Loucy (cell line): ENCODE data around the gene ACAT2.
A peak's percentile ranks its signal among the peaks of the same experiment; 100 is the strongest.
"Not testable (repeated sequence)": the region's sequence is repeated elsewhere in the genome, so short reads cannot be mapped to it uniquely, and the experiment has no call there.

Experiments used
- H2AFZ ChIP-seq: fragments of 200-600 bp; sonication (generic); 2 replicates; pipeline ENCODE4 v1.6.0; 2016; ENCODE audit warnings: antibody characterized with exemption, mild to moderate bottlenecking, low read length, moderate library complexity
- H3F3A ChIP-seq: fragments of 200-600 bp; 2 replicates; pipeline ENCODE4 v1.6.0; 2016; ENCODE audit warnings: antibody characterized with exemption, low read depth, mild to moderate bottlenecking
- H3K27me3 ChIP-seq: fragments of 200-600 bp; sonication (generic); 2 replicates; pipeline ENCODE4 v1.6.1; 2014; ENCODE audit warnings: low read length, mild to moderate bottlenecking; ENCODE audit not compliant: insufficient read depth, poor library complexity, severe bottlenecking
- H3K36me3 ChIP-seq: fragments of 200-600 bp; sonication (generic); 2 replicates; pipeline ENCODE4 v1.6.1; 2016; ENCODE audit warnings: low read length; ENCODE audit not compliant: insufficient read depth
- H3K4me1 ChIP-seq: fragments of 200-600 bp; sonication (generic); 2 replicates; pipeline ENCODE4 v1.5.1; 2014; ENCODE audit warnings: low read length, mild to moderate bottlenecking; ENCODE audit not compliant: insufficient read depth, poor library complexity, severe bottlenecking
- H3K4me2 ChIP-seq: fragments of 200-600 bp; sonication (generic); 2 replicates; pipeline ENCODE4 v1.6.0; 2014; ENCODE audit warnings: antibody characterized with exemption, low read length, low read depth, mild to moderate bottlenecking; ENCODE audit not compliant: poor library complexity, severe bottlenecking
- H3K4me3 ChIP-seq: fragments of 200-600 bp; sonication (generic); 2 replicates; pipeline ENCODE4 v1.5.1; 2014; ENCODE audit warnings: low read length, mild to moderate bottlenecking, mixed read lengths; ENCODE audit not compliant: poor library complexity, severe bottlenecking
- H3K79me2 ChIP-seq: fragments of 200-600 bp; sonication (generic); 2 replicates; pipeline ENCODE4 v1.6.1; 2014; ENCODE audit warnings: low read length; ENCODE audit not compliant: insufficient read depth
- H3K9ac ChIP-seq: fragments of 200-600 bp; sonication (generic); 2 replicates; pipeline ENCODE4 v1.6.0; 2014; ENCODE audit warnings: mild to moderate bottlenecking, low read depth, low read length, moderate library complexity; ENCODE audit not compliant: poor library complexity, severe bottlenecking
- H3K9me2 ChIP-seq: fragments of 200-600 bp; sonication (generic); replicated peaks from 2 replicates; pipeline ENCODE4 v1.6.1; 2016; ENCODE audit warnings: low read depth, low read length, mixed read lengths
- H3K9me3 ChIP-seq: fragments of 200-600 bp; sonication (generic); 2 replicates; pipeline ENCODE4 v1.6.1; 2014; ENCODE audit warnings: mild to moderate bottlenecking, antibody characterized with exemption, low read length, low read depth; ENCODE audit not compliant: insufficient read depth
- H4K20me1 ChIP-seq: fragments of 200-600 bp; sonication (generic); 2 replicates; pipeline ENCODE4 v1.6.0; 2014; ENCODE audit warnings: antibody characterized with exemption, low read length, mild to moderate bottlenecking; ENCODE audit not compliant: insufficient read depth, poor library complexity, severe bottlenecking
- EZH2phosphoT487 ChIP-seq: fragments of 200-600 bp; IDR thresholded peaks from 2 replicates; pipeline ENCODE4 v1.6.1; 2018; ENCODE audit warnings: antibody characterized with exemption, mild to moderate bottlenecking, moderate library complexity, borderline replicate concordance
- TF ChIP-seq, protein P1 (sequence below): fragments of 200-600 bp; sonication (generic); conservative IDR thresholded peaks from 2 replicates; pipeline ENCODE4 v1.5.1; 2014; ENCODE audit warnings: mild to moderate bottlenecking, antibody characterized with exemption, low read length

Gene ACAT2

DNA sequence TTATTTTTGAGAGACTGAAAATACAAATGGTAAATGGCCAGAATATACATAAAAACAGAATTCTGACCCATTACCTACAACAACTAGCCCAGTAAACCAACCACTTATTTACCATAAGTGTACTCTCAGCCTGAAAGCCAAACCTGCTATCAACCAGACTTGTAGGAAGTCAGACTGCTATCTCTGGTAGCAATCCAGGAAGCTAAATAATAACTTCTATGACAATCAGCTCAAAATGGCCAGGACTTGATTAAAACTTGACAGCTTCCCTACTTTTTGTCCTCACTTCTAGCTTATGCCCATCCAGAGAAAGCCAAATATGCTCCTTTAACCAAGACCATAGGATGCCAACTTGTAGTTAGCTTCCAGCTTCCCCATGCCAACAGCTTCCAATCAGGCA, 39.2 kb upstream of the ACAT2 start:
- 0 out of 2 replicates have a peak, but pooled peaks cover 2% of the 10 kb centered on the region for H3F3A ChIP-seq
- no peaks in the 10 kb centered on the region for H3K36me3 ChIP-seq
- H3K4me1 ChIP-seq, result peaks cover 6% of the 10 kb centered on the region
- H3K79me2 ChIP-seq, result peaks cover 48% of the 10 kb centered on the region
- TF ChIP-seq, protein P1, sequence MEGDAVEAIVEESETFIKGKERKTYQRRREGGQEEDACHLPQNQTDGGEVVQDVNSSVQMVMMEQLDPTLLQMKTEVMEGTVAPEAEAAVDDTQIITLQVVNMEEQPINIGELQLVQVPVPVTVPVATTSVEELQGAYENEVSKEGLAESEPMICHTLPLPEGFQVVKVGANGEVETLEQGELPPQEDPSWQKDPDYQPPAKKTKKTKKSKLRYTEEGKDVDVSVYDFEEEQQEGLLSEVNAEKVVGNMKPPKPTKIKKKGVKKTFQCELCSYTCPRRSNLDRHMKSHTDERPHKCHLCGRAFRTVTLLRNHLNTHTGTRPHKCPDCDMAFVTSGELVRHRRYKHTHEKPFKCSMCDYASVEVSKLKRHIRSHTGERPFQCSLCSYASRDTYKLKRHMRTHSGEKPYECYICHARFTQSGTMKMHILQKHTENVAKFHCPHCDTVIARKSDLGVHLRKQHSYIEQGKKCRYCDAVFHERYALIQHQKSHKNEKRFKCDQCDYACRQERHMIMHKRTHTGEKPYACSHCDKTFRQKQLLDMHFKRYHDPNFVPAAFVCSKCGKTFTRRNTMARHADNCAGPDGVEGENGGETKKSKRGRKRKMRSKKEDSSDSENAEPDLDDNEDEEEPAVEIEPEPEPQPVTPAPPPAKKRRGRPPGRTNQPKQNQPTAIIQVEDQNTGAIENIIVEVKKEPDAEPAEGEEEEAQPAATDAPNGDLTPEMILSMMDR, result no peak
- no peak for TF ChIP-seq EZH2phosphoT487
- no peaks in the 10 kb centered on the region for H3K9me2 ChIP-seq
- no peak overlapping the region for H3K4me3 ChIP-seq
- H3K9me3 ChIP-seq, result peaks cover 5% of the 10 kb centered on the region; the same call in 1 of the 2 replicates
- H3K4me2 ChIP-seq, result no peak overlapping the region
- H4K20me1 ChIP-seq, result no peaks in the 10 kb centered on the region
- no peak overlapping the region for H3K9ac ChIP-seq
- H3K27me3 ChIP-seq, result no peaks in the 10 kb centered on the region
- H2AFZ ChIP-seq, result no peak overlapping the region

DNA sequence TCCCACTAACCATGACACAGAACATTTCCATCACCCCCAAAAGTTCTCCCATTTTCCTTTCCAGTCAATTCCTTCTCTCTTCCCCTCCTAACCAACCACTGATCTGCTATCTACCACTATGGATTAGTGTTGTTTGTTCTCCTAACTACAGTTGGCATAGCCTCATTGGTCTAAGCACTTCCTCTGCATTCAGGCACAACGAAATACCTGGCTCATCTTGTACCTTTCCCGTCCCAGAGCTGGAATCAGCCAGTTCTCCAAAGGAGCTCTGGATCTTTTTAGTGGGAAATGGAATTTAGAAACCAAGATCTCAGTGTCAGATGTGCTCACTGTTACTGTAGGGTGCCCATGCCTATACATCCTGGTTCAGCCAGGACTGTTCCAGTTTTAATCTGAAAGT, 38.6 kb upstream of the ACAT2 start:
- H3K27me3 ChIP-seq, result no peaks in the 10 kb centered on the region
- H3K4me3 ChIP-seq, result no peak overlapping the region
- TF ChIP-seq, protein P1, result no peak
- TF ChIP-seq EZH2phosphoT487, result no peak
- H3K4me1 ChIP-seq, result peaks cover 7% of the 10 kb centered on the region
- 0 out of 2 replicates have a peak, but pooled peaks cover 2% of the 10 kb centered on the region for H3F3A ChIP-seq
- H3K9ac ChIP-seq, result no peak overlapping the region
- no peak overlapping the region for H3K4me2 ChIP-seq
- no peaks in the 10 kb centered on the region for H3K36me3 ChIP-seq
- H2AFZ ChIP-seq, result no peak overlapping the region
- no peaks in the 10 kb centered on the region for H3K9me2 ChIP-seq
- peaks cover 5% of the 10 kb centered on the region; the same call in 1 of the 2 replicates for H3K9me3 ChIP-seq
- peaks cover 5% of the 10 kb centered on the region for H4K20me1 ChIP-seq
- peaks cover 54% of the 10 kb centered on the region for H3K79me2 ChIP-seq

DNA sequence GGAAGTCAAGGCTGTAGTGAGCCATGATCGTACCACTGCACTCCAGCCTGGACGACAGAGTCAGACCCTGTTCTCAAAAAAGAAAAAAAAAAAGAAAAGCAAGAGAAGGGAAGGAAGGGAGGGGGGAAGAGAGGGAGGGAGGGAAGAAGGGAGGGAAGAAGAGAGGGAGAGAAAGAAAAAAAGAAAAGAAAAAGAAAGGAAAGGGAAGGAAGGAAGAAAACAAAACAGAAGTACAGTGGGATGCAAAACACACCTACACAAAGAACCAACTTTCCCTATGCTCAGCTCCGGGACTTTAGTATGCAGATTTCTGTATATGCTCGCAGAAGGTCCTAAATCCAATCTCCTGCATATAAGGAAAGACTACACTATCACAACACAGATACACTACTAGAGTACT, 37.1 kb upstream of the ACAT2 start:
- Histone ChIP-seq H3K4me1 (peaks cover 20% of the 10 kb centered on the region), H3K36me3 (no peaks in the 10 kb centered on the region), H3F3A (0 out of 2 replicates have a peak, but pooled peaks cover 2% of the 10 kb centered on the region), H3K4me3 (peak overlapping the region; percentile 99), H3K9ac (peak overlapping the region; percentile 99), H3K79me2 (peaks cover 69% of the 10 kb centered on the region), H3K27me3 (no peaks in the 10 kb centered on the region), H4K20me1 (peaks cover 21% of the 10 kb centered on the region), H2AFZ (no peak overlapping the region), H3K9me3 (peaks cover 5% of the 10 kb centered on the region; the same call in 1 of the 2 replicates), H3K9me2 (no peaks in the 10 kb centered on the region), H3K4me2 (peak overlapping the region; percentile 97)
- TF ChIP-seq EZH2phosphoT487, result no peak
- TF ChIP-seq, protein P1, result no peak

DNA sequence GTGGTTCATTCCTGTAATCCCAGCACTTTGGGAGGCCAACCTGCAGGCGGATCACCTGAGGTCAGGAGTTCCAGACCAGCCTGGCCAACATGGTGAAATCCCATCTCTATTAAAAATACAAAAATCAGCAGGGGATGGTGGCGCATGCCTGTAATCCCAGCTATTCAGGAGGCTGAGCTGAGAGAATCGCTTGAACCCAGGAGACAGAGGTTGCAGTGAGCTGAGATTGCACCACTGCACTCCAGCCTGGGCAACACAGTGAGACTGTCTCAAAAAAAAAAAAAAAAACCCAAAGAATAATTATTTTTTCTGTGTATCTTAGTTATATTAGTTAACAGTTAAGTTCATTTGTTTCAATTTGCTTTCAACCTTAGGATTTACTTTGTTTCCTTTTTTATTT, 36.6 kb upstream of the ACAT2 start:
- H3K9me2 ChIP-seq, H3K9me3 ChIP-seq, H3F3A ChIP-seq, H2AFZ ChIP-seq, H3K36me3 ChIP-seq, H3K27me3 ChIP-seq: not testable (repeated sequence)
- peaks cover 25% of the 10 kb centered on the region for H4K20me1 ChIP-seq
- H3K9ac ChIP-seq, result peak overlapping the region; percentile 99
- H3K4me3 ChIP-seq, result peak overlapping the region; percentile 99
- H3K4me2 ChIP-seq, result peak overlapping the region; percentile 97
- H3K4me1 ChIP-seq, result peaks cover 24% of the 10 kb centered on the region
- peaks cover 74% of the 10 kb centered on the region for H3K79me2 ChIP-seq
